ENCODE results near the gene INHA. TPM values are rescaled to one million over a fixed set of nuclear protein-coding genes. Genes with fewer than 3 reads are reported as not detected.

Gene INHA
- total RNA-seq, 1 experiment from 2014 or later = 1.5 TPM

- Histone ChIP-seq H3K27ac (ENCODE audit: low read length) (no peak overlapping the region), H3K27me3 (ENCODE audit: low read length) (no peaks in the 10 kb centered on the region), H3K4me1 (ENCODE audit: insufficient read depth, low read length) (peaks cover 7% of the 10 kb centered on the region; the same call in 1 of the 2 replicates), H3K79me2 (ENCODE audit: low read length) (peaks cover 14% of the 10 kb centered on the region), H2AFZ (ENCODE audit: low read length) (no peak overlapping the region), H3K9ac (ENCODE audit: low read length) (no peak overlapping the region), H3K9me3 (ENCODE audit: low read length) (no peaks in the 10 kb centered on the region), H3K9me2 (replicated peaks; ENCODE audit: low read length) (no peaks in the 10 kb centered on the region), H3K4me3 (ENCODE audit: low read length) (no peak overlapping the region), H4K20me1 (ENCODE audit: low read length) (no peaks in the 10 kb centered on the region), H3K4me2 (ENCODE audit: low read length) (peak overlapping the region; percentile 92; the same call in 1 of the 2 replicates), H3K36me3 (ENCODE audit: low read depth, low read length) (peaks cover 13% of the 10 kb centered on the region), H3F3A (ENCODE audit: low read length, unreplicated experiment) (no peaks in the 10 kb centered on the region)
- TF ChIP-seq, protein P1, sequence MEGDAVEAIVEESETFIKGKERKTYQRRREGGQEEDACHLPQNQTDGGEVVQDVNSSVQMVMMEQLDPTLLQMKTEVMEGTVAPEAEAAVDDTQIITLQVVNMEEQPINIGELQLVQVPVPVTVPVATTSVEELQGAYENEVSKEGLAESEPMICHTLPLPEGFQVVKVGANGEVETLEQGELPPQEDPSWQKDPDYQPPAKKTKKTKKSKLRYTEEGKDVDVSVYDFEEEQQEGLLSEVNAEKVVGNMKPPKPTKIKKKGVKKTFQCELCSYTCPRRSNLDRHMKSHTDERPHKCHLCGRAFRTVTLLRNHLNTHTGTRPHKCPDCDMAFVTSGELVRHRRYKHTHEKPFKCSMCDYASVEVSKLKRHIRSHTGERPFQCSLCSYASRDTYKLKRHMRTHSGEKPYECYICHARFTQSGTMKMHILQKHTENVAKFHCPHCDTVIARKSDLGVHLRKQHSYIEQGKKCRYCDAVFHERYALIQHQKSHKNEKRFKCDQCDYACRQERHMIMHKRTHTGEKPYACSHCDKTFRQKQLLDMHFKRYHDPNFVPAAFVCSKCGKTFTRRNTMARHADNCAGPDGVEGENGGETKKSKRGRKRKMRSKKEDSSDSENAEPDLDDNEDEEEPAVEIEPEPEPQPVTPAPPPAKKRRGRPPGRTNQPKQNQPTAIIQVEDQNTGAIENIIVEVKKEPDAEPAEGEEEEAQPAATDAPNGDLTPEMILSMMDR (conservative IDR thresholded peaks at IDR 0.05; ENCODE audit: low read depth, low read length) = no peak
- TF ChIP-seq EZH2 (IDR thresholded peaks at IDR 0.05; ENCODE audit: low read length, unreplicated experiment) (no peak), EZH2phosphoT487 (IDR thresholded peaks at IDR 0.05; ENCODE audit: borderline replicate concordance, low read length) (no peak)
- ATAC-seq (no peak), DNase-seq (no peak)
- no TSS peak for BruUV-seq (replicated peaks)
- ChIA-PET CTCF (interaction anchor here (0.5 to 1.0 kb wide), 2 partner anchors 148 to 681 kb away, joined by 3 to 10 read pairs; partner anchors contain the start of gene WNT6), POLR2A (ENCODE audit: unreplicated experiment) (no interaction called here)
- intact Hi-C loops (cut with micrococcal nuclease) = no loop called here
Observed at GRCh38 chr2:219540784-219541504, 31.2 kb upstream of the INHA start.

DNA sequence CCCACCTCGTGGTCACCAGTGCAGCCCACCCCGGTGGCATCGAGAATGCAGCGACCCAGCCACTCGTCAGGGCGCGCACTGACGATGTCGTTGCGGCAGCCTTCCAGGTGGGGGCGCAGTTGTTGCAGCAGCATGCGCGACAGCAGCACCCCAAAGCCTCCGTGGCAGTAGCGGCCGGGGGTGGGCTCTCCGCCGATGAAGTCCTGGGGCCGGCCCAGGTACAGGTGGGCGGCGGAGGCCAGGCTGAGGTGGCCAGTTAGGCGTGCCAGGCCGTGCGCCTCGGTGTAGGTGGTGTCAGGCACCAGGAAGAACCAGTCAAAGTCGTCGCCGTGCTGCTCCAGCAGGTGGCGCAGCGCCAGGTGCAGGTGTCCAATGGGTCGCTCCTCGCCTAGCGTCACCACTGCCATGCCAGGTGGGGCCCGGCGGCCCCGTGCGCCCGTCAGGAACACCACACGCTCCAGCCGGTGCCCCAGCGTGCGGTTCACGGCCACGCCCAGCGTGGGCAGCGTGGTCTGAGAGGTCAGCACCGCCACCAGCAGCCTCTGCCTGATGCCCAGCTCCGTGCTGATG lies 30.4 kb upstream of the INHA start:
- peak overlapping the region; percentile 92 for H3K4me2 ChIP-seq (ENCODE audit: low read length)
- peak; percentile 91 for DNase-seq

More for the DNA sequence above, 30.4 kb upstream of the INHA start:
- Histone ChIP-seq H2AFZ (ENCODE audit: low read length) (peak overlapping the region; percentile 51; the same call in 1 of the 2 replicates), H3K4me3 (ENCODE audit: low read length) (peak overlapping the region; percentile 91), H4K20me1 (ENCODE audit: low read length) (no peaks in the 10 kb centered on the region), H3K79me2 (ENCODE audit: low read length) (peaks cover 14% of the 10 kb centered on the region), H3K9me3 (ENCODE audit: low read length) (no peaks in the 10 kb centered on the region), H3K27me3 (ENCODE audit: low read length) (no peaks in the 10 kb centered on the region), H3K36me3 (ENCODE audit: low read depth, low read length) (peaks cover 13% of the 10 kb centered on the region), H3K27ac (ENCODE audit: low read length) (no peak overlapping the region), H3K9ac (ENCODE audit: low read length) (peak overlapping the region; percentile 86; the same call in 1 of the 2 replicates), H3K4me1 (ENCODE audit: insufficient read depth, low read length) (peaks cover 7% of the 10 kb centered on the region; the same call in 1 of the 2 replicates), H3F3A (ENCODE audit: low read length, unreplicated experiment) (no peaks in the 10 kb centered on the region), H3K9me2 (replicated peaks; ENCODE audit: low read length) (no peaks in the 10 kb centered on the region)
- CTCF ChIA-PET = interaction anchor here (0.6 to 1.0 kb wide), 2 partner anchors 11 to 147 kb away, joined by 3 to 7 read pairs; no protein-coding TSS in a partner anchor
- intact Hi-C loops (cut with micrococcal nuclease) = no loop called here
- POLR2A ChIA-PET (ENCODE audit: unreplicated experiment) = no interaction called here
- ATAC-seq = peak; percentile 23
- no TSS peak for BruUV-seq (replicated peaks)
- no peak for TF ChIP-seq EZH2 (IDR thresholded peaks at IDR 0.05; ENCODE audit: low read length, unreplicated experiment)
- TF ChIP-seq, protein P1 (conservative IDR thresholded peaks at IDR 0.05; ENCODE audit: low read depth, low read length) = peak; percentile 100
